Measurements from ENCODE around the gene PWWP3B.

The PWWP3B gene

GRCh38 chrX:106150701-106151100 lies 17.4 kb upstream of the PWWP3B start:
- no peak overlapping the region for H3K27ac ChIP-seq (ENCODE audit: extremely low read depth, low read depth, low read length)
- TF ChIP-seq ZSCAN30 (tag by site-specific recombination; IDR thresholded peaks at IDR 0.05) (no peak), ZNF707 (tag by site-specific recombination; IDR thresholded peaks at IDR 0.05) (no peak), SCRT1 (tag by site-specific recombination; IDR thresholded peaks at IDR 0.05; ENCODE audit: borderline replicate concordance) (no peak), KLF10 (tag by site-specific recombination; IDR thresholded peaks at IDR 0.05) (no peak), ZNF658 (tag by site-specific recombination; IDR thresholded peaks at IDR 0.05) (no peak), REPIN1 (tag by site-specific recombination; IDR thresholded peaks at IDR 0.05; ENCODE audit: low read depth) (no peak), REST (tag by site-specific recombination; IDR thresholded peaks at IDR 0.05) (no peak), ZNF645 (tag by site-specific recombination; IDR thresholded peaks at IDR 0.05) (no peak), ZNF146 (tag by site-specific recombination; IDR thresholded peaks at IDR 0.05) (no peak), ZNF626 (tag by site-specific recombination; IDR thresholded peaks at IDR 0.05) (no peak), BCL6B (tag by site-specific recombination; IDR thresholded peaks at IDR 0.05) (no peak), ZNF623 (tag by site-specific recombination; IDR thresholded peaks at IDR 0.05) (no peak), ZNF133 (tag by site-specific recombination; IDR thresholded peaks at IDR 0.05) (no peak), ZBTB26 (tag by site-specific recombination; optimal IDR thresholded peaks at IDR 0.05) (no peak), ZSCAN4 (tag by site-specific recombination; IDR thresholded peaks at IDR 0.05) (no peak), KLF17 (tag by site-specific recombination; IDR thresholded peaks at IDR 0.05) (no peak)
- no peaks in the 10 kb centered on the region for H3K4me1 ChIP-seq (ENCODE audit: control insufficient read depth, insufficient read depth, low read length)
- no peaks in the 10 kb centered on the region for H3K36me3 ChIP-seq (ENCODE audit: control insufficient read depth in 2 of 2, insufficient read depth in 1 of 2, low read length in 2 of 2)
- no peaks in the 10 kb centered on the region; the same call in 1 of the 2 replicates for H3K9me3 ChIP-seq (ENCODE audit: control insufficient read depth, insufficient read depth, low read depth, low read length)
- CTCF ChIA-PET: no interaction called here
- POLR2A ChIA-PET: no interaction called here
- H3K4me3 ChIP-seq (ENCODE audit: low read depth, low read length): no peak overlapping the region

- Histone ChIP-seq H3K27ac (ENCODE audit: extremely low read depth, low read depth, low read length) (no peak overlapping the region), H3K4me1 (ENCODE audit: control insufficient read depth, insufficient read depth, low read length) (no peaks in the 10 kb centered on the region), H3K9me3 (ENCODE audit: control insufficient read depth, insufficient read depth, low read depth, low read length) (no peaks in the 10 kb centered on the region), H3K4me3 (ENCODE audit: low read depth, low read length) (no peak overlapping the region), H3K36me3 (ENCODE audit: control insufficient read depth in 2 of 2, insufficient read depth in 1 of 2, low read length in 2 of 2) (no peaks in the 10 kb centered on the region)
- TF ChIP-seq ZNF76 (tag by site-specific recombination; IDR thresholded peaks at IDR 0.05; ENCODE audit: borderline replicate concordance, low read depth) (no peak), ZNF521 (tag by site-specific recombination; IDR thresholded peaks at IDR 0.05) (no peak)
- POLR2A ChIA-PET: no interaction called here
- CTCF ChIA-PET: interaction anchor here (2.2 kb wide), 1 partner anchor 10 kb away, joined by 6 read pairs; no protein-coding TSS in a partner anchor
Observed at GRCh38 chrX:106159861-106160282, 8.2 kb upstream of the PWWP3B start.
